ENCODE results near the gene OLFML1.

OLFML1 gene

DNA sequence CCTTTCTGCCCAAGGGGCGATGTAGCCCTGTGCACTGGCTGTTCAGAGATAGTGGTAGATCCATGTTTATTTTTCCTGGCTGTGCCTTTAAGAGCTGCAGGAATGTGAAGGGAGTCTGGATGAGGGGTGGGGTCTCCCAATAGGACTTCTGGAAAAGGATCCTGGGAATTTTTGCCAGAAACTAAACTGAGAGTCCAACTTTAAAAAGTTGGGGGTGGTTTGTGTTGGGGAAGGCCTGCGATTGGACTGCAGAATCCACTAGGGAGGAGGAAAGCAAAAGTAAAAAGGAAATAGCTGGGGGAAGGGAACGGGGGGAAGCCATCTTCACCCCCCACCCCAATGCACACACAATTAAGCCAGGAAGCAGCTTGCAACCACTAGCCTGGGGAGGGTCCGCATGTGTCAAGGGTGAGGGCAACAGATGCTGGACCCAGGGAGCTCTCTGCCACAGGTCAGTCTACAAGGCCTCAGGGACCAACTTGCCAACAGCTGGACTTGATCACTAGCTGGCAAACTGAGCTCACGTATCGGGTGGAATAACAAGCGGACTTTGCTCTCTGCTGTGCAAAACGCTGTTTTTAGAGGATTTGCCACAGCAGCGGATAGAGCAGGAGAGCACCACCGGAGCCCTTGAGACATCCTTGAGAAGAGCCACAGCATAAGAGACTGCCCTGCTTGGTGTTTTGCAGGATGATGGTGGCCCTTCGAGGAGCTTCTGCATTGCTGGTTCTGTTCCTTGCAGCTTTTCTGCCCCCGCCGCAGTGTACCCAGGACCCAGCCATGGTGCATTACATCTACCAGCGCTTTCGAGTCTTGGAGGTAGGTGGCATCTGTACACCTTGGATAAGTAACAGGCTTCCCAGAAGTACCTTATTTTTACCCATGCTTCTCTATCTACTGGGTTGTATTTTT, at the start of gene OLFML1:
Gene OLFML1 (plus strand): TSS at position 321 of the 912 bp plus-strand sequence. CDS start 370 bp downstream, at position 691.
- DNase-seq, result no peak

DNA sequence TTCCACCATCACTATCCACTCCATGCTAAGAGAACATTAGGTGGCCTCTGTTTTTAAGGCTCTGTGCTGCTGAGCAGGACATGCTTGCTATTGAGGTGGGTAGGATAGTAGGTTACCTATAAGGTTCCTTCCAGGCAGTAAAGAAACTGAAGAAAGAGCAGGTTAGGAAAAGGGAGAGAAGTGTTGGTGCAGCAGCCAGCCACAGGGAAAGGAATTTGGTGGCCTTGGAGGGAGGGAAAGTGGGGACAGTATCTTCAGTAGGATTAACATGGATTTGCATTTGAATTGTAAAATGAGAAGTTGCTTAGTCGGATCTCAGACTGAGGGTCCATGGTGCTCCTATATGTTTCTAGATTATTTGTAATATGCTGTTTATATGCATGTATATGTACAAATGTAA, 49.2 kb upstream of the OLFML1 start:
- DNase-seq, result no peak

DNA sequence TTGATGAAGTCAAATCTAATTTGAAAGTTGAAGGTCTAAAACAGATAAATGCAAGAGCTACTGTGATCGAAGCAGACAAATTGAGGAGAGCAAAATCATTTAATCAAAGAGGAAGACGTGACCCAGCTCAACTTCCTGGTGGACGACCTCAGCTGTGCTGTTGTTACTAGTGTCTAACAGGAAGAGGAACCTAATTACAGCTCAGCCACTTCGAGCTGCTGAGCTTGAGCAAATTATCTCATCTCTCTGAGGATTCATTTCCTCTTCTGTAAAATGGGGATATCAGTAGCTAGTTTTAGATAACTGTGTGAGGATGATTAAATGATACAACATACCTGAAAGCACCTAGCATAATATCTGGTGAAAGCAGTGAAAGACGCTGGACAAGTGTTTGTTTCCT, 48.6 kb upstream of the OLFML1 start:
- DNase-seq, result no peak

DNA sequence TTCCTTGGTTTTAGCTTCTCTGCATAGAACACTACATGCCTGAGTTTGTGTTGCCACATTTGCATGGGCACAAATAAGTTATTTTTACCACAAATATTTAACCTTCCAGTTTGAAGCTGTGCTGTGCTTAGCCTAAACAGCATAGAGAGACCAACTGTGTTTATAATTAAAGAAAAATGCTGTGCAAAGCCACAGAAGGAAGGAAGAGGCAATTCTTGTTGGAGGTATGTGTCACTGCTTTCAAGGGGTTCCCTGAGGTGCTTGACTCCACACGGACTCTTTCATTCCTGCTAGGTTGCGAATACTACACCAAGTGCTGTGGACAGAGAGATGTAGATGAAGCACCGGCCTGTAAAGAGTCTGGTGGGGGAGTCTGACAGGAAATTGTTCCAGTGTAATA, 47.6 kb upstream of the OLFML1 start:
- no peak for DNase-seq

DNA sequence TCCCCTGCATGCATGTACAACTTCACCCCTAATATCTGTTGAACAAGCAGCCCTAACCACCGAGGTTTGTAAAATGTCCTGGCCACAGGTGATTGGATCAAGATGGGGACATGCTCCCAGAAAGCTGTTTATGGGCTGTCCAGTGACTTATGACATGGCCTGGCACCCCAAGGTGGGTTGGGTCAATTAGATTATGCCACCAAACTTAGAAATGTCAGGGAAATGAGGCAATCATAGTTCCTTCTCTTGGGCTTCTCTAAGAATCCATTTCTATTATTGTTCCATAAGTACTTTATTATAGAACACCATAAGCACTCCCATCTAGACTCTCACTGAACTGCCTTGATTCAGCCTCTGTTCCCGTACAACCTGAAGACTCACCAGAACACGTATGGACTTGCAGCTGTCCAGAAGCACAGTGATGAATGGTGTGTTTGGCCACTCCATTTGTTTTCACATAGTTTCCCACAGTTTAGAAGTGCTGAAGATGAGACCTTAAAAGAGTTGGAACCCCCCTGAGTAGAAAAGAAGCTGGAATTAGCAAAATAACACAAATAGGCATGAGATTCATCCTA, 45.5 kb upstream of the OLFML1 start:
- DNase-seq, result no peak

DNA sequence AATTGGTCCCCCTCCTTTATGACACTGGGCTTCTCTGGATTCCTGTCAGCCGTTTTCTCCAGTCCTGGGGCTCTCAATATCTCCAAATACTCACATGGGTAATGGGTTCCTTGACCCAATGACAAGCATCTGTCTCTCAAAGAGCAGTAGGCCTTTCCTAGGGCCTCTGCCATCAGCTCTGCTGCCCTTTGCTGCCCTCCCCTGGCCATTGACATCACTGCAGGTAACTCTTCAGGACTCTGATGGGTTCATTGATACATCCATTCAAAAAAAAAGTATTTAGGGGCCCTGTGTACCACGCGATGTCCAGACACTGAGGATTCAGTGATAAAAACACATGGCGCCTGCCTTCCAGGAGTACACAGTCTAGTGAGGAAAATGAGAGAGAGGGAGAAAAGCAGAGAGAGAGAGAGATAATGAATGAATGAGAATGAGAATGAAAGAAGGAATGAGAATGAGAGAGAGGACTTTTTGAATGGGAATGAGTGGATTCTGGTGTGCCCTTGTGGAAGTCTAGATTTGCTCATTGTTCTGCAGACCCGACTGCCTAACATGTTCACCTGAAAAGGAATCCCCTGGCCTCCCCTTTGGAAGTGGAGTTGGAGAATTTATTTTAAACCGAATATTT, 42.6 kb upstream of the OLFML1 start:
- peak; percentile 85 for DNase-seq

DNA sequence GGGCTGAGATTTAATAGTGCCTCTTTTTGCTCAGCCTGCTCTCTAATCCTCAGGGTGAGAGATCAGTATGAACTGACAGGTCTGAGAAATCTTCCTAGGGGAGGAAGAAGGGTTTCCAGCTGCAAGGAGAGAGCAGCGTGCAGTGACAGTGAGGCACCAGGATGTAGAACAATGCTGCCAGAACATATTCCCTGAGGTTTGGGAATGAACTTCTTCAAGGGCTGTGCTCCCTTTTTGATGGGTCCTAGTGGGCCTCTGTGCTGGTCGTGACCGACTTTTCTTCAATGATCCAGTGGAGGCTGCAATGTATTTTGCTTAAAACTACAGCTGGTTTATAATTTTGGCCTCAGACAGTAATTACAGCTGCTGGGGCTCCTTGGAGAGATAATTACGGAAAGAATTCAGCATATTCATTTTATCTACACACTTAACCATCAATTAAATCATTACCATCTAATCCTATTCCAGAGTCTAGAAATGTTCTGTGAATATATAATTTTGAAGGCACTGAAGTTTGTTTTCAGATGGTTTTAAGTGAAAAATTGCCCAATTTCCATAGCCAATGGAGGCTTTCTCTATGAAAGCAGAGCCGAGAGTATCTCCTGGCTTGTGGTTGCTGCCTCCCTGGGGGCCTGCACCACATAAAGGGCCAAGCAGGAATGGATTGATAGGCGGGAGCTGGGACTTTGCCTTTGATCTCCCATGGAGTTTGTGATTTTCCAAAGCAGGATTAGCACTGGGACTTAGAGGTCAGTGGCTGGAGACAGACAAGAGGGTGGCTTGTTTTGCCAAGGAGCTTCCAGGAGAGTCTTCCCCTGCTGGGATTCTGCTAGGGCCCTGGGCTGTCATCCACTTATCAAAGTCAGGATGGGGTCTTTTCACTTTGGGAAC, 41.0 kb upstream of the OLFML1 start:
- DNase-seq, result no peak

DNA sequence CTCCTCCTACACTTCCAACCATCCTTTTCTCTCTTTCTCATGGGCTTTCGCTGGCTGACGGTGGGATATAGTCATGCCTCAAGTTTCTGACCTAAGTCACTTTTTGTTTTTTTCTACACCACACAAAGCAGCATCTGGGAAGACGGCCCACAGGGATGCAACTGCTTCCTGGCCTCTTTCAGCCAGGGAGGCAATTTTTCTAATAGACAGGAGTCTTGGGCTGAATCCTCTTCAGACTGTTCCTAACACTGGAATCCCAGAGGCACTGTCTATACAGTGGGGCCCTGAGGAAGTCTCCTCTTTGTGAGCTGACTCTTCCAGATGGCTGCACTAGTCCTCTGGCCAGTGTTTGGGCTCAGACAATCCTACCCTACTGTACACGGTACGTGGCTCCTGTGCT, 39.7 kb upstream of the OLFML1 start:
- DNase-seq, result no peak

DNA sequence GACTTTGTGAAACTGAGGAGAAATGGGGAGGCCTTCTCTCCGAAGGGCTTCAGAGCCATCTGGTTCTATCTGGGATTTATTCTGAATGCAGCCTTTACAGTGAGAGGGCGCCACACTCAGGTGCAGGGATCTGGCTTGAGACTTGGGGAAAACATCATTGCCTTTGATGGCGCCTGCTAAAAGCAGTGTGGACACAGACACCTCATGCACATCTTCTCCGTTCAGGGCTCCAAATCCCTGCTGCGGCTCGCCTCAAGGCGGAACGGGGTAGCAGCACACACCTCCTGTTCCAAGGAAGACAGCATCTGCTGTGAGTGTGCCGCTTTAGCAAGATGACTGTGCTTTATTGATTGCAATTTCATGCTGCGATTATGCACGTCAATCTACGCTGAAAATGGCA, 37.1 kb upstream of the OLFML1 start:
- DNase-seq, result no peak

DNA sequence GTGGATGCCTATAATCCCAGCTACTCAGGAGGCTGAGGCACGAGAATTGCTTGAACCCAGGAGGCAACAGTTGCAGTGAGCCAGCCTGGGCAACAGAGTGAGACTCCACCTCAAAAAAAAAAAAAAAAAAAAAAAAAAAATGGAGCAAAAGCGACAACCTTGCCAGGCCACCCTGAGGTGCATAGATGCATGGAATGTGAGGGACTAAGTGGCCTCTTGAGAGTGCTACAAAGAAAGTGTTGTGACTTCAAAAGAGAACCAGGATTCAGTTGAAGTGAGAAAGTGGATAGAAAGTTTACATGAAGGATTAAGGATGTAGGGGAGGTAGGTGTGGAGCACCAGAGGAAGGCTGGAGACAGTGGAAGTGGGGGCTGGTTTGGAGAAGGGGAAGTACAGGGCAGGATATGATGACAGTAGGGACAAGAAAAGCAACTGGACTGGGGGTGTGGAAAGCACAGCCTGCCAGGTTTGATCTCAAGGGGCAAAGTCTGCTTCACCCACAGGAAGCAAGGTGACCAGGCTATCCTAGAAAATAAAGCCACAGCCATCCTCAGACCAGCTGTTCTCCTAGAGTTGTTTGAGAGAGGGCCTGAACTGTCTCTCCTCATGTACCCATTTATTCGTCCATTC, 36.0 kb upstream of the OLFML1 start:
- no peak for DNase-seq

DNA sequence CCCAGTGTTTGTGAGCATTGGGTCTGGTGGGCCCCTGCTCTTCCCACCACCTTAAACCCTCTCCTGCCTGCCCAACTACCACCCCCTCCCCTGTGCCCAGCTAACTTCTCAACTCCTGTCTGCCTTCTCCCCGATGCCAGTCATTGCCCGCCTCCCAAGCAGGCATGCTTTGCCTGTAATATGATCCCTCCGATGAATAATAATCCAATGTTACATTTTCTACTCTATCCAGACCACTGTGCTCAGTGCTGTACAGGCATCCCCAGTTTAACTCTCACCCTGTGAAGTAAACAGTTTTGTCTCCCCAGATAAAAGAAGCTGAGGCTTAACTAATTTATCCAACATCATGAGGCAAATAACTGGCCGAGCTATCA, 35.5 kb upstream of the OLFML1 start:
- no peak for DNase-seq

DNA sequence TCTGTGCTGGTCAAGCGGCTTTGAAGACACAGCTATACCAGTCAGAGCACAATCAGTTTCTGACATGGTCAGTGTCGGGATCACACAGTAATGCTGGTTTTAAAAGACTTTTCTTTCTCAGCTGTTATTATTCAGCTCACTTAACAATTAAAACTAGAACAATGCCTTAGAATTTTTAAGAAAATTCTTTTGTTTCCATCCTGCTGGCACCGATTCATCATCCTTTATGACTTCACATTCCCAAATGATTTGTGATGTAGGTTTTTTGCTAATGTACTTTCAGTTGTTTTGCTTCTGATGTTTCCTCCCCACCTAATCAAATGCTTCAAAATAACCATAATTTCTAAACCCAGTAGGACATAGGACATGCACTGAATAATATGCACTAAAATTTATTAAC, 34.5 kb upstream of the OLFML1 start:
- DNase-seq, result no peak

DNA sequence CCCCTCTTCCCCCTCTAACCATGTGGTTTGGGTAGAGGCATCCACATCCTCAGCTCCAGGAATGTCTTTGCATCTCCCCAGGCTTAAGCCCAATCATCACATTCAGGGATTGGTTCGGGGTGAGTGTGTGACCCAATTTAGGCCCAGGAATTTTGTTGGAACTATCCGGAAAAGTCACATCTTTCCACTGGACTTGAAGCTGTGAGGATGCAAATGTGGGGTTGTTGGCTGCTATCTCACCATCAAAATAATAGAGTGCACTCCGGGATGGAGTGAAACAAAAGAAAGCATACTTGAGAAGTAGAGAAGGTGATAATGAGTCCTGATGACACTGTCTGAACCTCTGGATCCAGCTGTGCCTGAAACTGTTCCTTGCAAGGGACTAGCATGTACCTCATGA, 33.8 kb upstream of the OLFML1 start:
- no peak for DNase-seq

DNA sequence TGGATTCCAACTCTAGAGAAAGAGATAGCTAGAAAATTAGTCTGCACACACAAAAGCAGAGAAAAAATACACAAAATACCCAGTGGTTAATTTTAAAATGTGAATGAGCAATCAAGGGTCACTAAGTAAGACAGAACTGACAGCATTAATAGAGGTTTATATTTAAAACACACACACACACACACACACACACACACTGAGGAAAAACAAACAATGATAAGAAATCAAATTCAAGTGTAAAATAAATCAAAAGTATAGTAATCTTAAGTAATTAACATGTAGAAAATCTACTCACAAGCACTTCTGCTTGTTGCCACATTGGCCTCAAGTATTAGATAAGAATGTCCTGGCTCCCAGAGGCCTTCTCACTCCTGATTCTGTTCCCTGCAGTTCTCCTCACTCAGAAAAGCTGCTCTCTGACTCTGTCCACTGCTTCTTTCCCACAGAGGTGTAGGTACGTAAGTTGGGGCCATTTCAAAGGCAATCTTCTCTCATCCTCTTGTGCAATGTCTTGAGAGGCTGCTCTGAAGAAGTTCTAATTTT, 33.3 kb upstream of the OLFML1 start:
- no peak for DNase-seq

DNA sequence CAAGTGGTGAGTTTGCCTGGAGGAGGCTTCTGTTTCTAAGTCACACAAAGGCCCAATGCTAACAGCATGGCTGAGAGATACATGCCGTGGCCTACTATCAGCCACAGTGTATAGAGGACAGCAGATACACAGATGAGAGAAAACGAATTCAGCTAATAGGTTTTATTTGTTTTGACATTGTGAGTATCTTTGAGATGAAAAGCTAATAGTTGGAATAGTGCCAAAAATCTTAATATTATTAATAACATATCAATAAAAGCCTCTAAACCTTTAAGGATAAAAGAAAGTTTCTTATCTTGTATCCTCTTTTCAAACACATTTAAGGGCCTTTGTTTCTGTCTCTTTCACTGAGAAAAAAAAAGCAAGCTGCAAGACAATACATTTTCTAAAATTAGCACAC, 30.5 kb upstream of the OLFML1 start:
- DNase-seq, result no peak

DNA sequence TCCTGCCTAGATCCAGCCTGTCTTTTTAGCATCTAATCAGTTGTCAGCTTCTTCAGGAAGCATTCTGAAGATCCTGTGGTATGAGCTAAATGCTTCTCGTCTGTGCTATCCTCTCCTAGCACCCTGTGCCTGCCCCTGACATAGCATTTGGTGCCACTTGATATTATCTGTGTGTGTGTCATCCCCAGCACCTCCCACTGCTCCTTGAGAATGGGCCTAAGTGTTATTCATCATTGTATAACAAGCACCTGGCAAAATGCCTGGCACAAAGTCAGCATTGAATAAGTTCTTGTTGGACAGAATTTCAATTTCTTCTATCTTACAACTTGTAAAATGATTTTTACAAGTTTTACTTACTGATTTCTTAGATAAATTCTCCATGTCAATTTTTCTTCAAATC, 28.1 kb upstream of the OLFML1 start:
- DNase-seq, result no peak

DNA sequence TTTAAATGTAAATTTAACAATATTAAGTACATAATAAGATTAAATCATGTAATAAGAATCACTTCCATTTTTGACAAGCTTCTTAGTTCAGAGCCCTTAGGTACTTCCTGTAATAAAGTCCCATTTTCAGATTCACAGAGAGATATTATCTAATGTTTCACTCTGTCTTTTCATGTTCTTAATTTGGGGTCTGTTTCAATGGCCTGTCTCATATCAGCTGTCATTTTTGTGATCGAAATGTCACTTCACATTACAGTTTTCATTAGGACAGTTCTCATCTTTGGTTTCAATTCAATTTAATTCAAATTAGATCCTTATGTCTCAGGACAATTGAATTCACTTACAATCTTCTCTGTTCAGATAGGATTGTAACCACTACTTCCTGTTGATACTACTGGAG, 22.6 kb upstream of the OLFML1 start:
- DNase-seq, result no peak

DNA sequence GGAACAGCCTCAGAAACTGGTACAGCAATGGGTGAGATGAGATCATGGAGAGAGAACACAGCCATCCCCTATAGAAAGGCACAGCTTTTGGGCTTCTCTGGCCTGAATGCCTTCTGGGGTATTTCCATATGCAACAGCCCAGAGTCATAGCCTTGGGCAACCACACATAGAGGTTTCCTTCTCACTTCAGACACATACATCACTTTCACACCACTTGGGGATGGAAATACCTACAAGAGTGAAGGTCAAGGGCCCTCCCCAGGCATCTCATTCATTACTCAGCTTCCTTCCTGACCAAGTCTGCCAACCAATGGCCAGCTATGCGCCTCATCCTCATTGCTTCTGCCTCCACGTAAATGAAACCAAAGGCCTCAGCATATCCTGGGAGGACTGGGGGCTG, 17.7 kb upstream of the OLFML1 start:
- peak; percentile 14 for DNase-seq

DNA sequence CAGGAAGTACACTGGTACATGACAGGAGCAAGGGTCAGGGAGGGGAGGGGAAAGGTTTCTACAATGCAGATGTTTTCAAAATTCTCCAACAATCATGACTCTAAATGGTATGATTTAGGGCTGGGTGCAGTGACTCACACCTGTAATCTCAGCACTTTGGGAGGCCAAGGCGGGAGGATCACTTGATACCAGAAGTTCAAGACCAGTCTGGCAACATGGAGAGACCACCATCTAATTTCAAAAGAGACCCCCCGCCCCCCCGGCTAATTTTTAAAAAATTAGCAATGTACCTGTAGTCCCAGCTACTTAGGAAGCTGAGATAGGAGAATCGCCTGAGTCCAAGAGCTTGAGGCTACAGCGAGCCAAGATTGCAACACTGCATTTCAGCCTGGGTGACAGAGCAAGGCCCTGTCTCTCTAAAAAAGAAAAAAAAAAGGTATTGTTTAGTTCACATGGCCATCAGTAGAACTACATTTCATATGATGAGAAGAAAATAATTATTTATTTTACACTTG, 15.9 kb upstream of the OLFML1 start:
- DNase-seq, result no peak

DNA sequence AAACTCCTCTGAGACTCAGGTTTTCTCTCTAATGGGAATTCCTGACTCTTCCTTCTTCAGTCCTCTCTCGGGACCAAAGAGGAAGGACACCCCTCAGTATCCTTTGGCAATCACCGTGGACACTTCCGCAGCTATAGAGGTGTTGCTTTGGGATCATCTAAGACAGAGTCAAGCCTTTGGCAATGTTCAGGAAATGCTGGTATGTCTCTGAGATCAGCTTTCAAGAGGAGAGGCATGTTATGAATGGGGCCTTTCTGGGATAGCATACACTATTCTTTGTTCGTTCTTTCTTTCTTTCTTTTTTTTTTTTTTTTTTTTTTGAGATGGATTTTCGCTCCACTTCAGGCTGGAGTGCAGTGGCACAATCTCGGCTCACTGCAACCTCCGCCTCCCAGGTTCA, 14.2 kb upstream of the OLFML1 start:
- DNase-seq, result no peak

DNA sequence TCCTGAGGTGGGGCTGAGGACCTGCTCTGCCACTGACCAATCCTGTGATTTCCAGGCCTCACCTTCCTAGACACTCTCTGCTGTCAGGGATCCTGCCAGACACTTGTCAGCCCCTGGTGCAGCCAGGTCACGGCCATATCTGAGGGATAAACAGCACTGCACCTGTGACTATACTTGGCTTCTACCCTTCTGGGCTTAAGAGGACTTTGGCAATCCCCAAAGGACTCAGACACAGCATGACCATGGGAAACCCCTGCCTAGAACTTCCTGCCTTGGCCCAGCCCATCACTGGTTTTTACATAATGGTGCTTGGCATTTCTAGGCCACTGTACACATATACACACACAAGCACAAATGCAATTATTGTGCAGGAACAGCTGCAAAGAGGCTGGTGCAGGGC, 11.6 kb upstream of the OLFML1 start:
- no peak for DNase-seq

DNA sequence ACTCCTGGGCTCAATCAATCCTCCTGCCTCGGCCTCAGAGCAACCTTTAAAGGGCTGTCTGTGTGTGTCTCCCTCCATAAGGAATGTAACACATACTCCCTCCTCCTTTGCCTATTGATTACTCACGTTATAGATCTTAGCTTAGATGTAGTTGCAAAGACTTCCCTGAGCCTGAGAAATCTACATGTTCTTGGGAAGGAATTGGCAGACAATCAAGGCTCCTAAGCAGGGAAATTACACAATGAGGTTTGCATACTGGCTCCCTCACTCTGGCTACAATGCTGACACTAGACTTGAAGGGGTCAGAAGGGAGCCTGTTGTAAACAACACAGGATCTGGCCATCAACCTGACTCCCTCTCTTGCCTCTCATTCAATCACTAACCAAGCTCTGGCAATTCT, 5.2 kb upstream of the OLFML1 start:
- no peak for DNase-seq
